GM19025 (cell line): Measurements from ENCODE around the gene HPSE2.

Experiments used
- ATAC-seq: cut with Tn5 transposase; IDR thresholded peaks from one replicate; pipeline ENCODE4 v1.9.1; 2021; ENCODE audit warnings: mild to moderate bottlenecking, low read depth, moderate library complexity; ENCODE audit not compliant: unreplicated experiment

HPSE2 gene

GRCh38 chr10:98745645-98746044 lies 490.0 kb downstream of the HPSE2 start:
- ATAC-seq, result no peak

DNA sequence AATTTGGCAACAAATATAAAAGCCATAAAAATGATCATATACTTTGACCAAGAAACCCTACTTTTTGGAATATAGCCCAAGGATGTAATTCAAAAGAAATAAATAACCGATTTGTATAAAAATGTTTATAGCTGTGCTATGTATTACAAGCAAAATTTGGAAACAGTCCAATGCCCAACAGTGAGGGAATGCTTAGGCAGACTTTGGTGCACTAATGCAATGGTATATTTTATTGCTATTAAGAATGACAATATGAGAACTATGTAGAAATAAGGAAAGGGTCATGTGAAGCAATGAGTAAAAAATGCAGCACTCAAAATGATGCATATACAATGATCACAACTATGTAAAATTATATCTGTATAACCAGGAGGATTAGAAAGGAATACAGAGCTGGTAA lies 515.1 kb downstream of the HPSE2 start:
- no peak for ATAC-seq

DNA sequence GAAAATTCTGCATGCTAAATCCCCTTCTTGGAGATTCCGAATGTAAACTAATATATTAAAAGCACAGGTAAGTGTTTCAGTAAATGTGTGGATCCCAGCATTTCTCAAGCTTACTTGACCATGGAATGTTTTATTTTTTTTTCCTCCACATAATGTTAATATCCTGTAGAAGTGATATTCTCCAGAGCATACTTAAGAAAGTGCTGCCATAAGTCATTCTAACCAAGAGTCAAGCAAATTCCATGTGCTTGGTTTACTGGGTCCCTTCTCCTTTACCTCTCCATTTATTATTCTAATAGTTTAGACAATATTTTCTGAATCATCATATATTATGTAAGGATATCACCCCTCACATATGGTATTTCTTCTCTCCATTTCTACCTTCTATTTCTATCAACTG lies 522.1 kb downstream of the HPSE2 start:
- ATAC-seq, result no peak

- ATAC-seq, result no peak
These were observed 539.1 kb downstream of the HPSE2 start for GRCh38 chr10:98696516-98696915.

GRCh38 chr10:98694883-98695282 lies 540.8 kb downstream of the HPSE2 start:
- no peak for ATAC-seq

DNA sequence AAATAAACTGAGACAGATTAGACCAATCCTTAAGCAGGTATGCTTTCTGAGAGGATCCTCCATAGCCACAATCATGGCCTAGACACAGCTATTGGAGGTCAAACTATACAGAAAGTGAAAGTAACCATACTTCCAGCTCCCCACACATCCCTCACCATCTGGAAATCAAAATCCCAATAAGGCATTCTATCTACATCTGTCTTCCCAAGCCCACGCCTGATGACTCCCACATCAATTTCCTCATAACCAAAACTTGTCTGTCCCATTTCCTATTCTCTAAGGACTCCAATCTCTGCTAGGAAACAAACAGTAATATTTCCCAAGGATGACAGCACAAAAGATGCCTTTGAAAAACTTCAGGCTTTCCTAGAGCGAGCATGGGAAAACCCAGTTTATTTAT lies 541.6 kb downstream of the HPSE2 start:
- ATAC-seq, result no peak

DNA sequence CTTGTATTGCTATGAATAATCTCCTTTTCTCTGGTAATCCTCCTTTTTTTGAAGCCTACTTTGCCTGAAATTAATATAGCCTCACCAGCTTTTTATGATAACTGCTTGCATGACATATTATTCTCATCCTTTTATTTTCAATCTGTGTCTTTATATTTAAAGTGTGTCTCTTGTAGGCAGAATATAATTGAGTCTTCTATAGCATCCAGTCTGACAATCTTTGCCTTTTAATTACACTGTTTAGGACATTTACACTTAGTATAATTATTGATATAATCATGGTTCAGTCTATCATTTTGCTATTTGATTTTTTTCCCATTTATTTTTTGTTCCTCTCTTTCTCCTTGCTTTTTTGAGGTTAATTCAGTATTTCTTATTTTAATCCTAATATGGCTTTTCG lies 548.0 kb downstream of the HPSE2 start:
- no peak for ATAC-seq

GRCh38 chr10:98684019-98684899 lies 551.4 kb downstream of the HPSE2 start:
- ATAC-seq, result no peak

DNA sequence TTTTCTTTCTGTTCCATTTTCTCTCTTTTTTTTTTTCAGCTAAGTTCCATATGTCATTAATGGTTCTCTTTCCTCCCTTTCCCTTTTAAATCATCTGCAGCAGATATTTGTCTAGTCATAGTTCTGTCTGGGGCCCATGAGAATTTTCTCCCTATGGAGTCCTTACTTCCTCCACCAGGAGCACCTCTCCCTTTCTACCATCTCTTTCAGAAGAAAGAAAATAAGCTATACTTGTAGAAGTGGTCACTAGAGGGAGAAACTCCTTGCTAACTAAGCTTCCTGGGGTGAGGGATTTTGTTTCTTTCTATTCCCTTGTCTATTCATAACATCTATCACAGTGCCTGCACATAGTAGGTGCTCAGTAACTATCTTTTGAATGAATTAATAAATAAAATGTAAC lies 558.8 kb downstream of the HPSE2 start:
- no peak for ATAC-seq

DNA sequence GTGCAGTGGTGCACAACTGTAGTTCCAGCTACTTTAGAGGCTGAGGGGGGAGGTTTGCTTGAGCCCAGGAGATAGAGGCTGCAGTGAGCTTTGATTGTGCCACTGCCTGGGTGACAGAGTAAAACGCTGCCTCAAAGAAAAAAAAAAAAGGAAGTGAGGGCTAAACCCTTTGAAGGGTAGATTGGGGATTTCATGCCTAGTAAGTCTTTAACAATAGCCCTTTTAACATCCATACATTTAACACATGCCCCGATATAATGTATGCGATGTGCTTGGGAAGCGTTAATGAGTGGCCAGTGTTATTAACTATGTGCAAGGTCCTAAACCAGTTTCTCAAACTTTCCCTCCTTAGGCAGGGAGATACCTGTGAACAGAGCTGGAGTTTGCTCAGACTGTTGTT lies 559.8 kb downstream of the HPSE2 start:
- no peak for ATAC-seq

DNA sequence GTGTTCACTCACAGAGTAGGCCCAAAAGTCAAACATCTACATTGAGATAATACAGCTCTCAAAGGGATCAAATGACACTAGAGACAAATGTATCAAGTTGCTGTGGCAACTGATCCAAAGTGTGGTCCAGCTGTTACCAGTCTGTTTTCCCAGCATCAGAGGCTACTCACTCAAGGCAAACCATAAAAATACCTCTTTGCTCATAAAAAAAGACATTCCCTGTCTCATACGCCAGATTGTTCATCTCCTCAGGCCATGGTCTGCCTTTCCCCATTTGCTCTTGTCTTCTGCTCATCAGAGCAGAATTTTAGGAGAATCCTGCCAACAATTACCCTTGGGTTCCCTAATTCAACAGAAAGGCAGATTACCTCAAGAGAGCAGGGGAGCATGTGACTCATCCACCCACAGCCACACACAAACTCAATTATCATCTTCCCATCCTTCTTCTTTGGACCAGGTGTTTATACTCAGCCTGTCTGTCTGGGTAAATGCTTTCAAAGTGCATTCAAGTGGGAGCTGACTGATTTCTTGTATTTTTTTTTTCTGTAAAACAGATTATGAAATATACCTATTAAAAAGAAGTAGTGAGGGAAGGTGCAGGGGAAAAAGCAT lies 562.4 kb downstream of the HPSE2 start:
- no peak for ATAC-seq

- no peak for ATAC-seq
These were observed 568.6 kb downstream of the HPSE2 start for GRCh38 chr10:98667081-98667480.

- ATAC-seq, result no peak
These were observed 569.4 kb downstream of the HPSE2 start for GRCh38 chr10:98666276-98666675.

DNA sequence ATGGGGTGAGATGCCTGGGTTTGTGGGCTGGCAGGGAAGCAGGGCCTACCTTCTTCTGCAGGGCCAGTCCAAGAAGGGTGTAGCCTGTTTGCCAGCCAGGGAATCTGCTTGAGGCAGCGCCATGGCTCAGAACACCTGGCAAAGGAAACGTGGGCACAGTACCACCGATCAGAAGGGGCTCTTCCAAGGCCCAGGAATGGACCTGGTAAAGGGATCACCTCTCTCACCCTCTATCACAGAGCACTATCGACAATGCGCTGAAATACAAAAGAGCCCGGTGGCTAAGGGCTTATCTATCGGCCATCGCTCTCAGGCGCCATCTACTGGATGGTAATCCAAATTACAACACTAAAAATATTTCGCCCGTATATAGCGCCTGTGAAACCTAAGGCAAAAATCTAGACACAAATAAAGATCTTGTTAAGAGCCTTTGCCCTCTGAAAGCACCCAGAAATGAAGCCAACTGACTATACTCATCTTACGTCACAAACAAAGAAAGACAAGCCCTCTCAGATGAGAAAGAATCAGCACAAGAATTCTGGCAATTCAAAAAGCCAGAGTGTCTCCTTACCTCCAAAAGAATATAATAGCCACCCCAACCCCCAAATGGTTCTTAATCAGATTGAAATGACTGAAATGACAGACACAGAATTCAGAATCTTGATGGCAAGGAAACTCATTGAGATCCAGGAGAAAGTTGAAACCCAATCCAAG lies 571.2 kb downstream of the HPSE2 start:
- no peak for ATAC-seq

DNA sequence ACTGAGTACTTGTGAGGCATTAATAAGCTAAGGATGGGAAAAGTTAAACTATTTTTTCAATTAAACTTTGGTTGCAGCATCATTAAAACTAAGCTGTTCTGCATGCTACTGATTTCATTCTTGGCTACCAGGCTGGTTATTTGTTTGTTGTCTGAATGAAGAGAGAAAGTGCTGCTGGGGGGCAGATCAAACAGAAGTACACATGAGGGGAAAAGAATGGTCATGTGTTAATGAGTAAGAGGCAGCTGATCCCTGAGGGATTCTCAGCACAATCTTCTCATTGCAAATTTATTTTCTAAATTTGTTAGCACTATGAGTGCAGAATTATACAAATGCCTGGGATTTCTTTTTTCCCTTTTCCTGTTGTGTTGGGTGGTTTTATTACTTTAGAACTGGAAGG lies 575.7 kb downstream of the HPSE2 start:
- ATAC-seq, result no peak

- no peak for ATAC-seq
These were observed 580.2 kb downstream of the HPSE2 start for GRCh38 chr10:98655492-98655891.

DNA sequence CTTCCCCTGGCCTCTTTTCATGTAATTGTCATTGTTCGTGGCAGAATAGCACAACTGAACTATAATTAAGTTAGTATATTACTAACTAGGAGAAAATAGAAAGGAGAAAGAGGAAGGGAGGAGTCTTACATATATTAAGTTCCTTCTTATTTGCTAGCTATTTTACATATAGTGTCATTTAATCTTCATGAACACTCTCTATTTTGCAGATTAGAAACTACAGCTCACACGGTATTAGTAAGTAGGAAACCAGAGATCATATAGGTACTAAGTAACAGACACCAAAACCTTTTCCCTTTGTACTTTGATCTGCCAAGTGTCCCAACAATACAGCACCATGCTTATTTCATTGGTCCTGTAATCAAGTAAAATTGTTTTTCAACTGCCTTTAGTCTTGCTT lies 586.5 kb downstream of the HPSE2 start:
- no peak for ATAC-seq

DNA sequence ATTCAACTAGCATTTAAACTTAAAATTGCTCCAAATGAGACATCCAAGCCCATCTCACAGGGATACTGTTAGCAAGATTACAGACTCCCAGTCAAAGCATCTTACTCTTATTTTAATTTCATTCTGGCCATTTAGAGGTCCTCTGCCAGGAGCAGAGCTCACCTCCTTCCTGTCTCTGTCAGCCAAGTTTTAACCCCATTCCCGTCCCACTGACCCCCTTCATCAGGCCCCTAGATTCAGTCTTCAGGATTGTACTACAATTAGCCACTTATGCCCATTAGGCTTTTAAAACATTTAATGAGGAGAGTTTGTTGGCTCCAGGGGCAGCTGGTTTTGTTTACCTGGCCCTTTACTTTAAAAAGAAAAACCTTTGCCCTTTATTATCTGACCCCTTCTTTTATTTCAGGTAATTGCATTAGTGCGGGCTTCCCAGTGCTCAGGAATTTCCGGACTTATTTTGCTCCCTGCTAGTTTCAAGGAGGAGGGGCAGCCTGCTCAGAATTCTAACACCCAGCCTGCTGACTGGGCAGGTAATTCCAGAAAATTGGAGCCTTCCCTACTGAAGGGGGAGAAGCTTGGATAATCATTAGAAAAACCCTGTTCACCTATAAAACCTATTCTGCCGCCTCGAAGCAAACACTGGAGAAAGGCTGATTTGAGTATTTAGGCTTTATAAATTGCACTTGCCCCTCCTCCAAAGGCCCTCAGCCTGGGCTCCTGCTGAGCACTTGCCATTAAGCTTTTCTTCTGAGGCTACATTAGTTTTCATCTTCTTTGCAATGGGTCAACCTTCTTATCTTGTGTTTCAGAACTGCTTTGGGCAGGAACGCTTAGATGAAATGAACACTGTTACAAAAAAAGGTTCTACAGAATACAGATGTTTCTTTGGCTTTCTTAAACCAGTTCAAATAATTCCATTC lies 588.4 kb downstream of the HPSE2 start:
- no peak for ATAC-seq

DNA sequence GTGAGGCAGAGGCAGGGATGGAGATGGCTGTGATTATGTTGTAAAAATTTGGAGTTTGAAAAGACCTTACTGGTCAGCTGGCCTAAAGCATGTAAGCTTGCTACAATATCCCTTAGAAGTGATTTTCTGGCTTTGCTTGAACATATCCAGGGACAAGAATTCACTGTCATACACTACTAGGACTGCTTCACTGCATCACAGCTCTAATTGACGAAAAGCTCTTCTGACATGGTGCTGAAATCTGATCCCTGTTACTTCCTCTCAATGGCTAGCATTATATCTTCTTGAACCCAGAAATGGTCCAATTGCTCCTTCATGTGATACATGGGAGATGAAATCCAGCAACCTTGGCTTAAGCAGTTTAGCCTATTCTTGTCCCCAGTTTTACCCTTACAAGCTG lies 591.2 kb downstream of the HPSE2 start:
- ATAC-seq, result no peak

GRCh38 chr10:98642281-98642680 lies 593.4 kb downstream of the HPSE2 start:
- no peak for ATAC-seq
